K562 (cell line): Measurements from ENCODE around the gene AFDN. TPM values are rescaled to one million over a fixed set of nuclear protein-coding genes. Genes with fewer than 3 reads are reported as not detected.

ENCODE experiments used
- CEBPB ChIP-seq: fragments of 450-650 bp; IDR thresholded peaks from 2 replicates; pipeline ENCODE4 v1.6.1; 2016; ENCODE audit warnings: missing genetic modification characterization, missing compliant biosample characterization
- CEBPG ChIP-seq, 3 experiments: fragments of 200-800 bp in 1 of 3; sonication (Bioruptor generic) in 1 of 3; sonication (generic) in 1 of 3; formaldehyde crosslinking in 1 of 3; IDR thresholded peaks in 2 of 3; conservative IDR thresholded peaks in 1 of 3; 2 replicates each; pipeline versions ENCODE4 v1.6.1 to v1.8.0; 2016 to 2022; ENCODE audit warnings: missing compliant biosample characterization in 2 of 3, missing genetic modification characterization in 2 of 3, mild to moderate bottlenecking in 1 of 3, missing genetic modification reagents in 1 of 3
- EP400 ChIP-seq: fragments of 450-650 bp; IDR thresholded peaks from 2 replicates; pipeline ENCODE4 v1.6.1; 2017; ENCODE audit warnings: antibody characterized with exemption, mild to moderate bottlenecking, moderate library complexity
- ILF3 ChIP-seq: fragments of 450-650 bp; IDR thresholded peaks from 2 replicates; pipeline ENCODE4 v1.6.1; 2018; ENCODE audit warnings: antibody characterized with exemption, mild to moderate bottlenecking, moderate library complexity, borderline replicate concordance
- IRF9 ChIP-seq: fragments of 450-650 bp; IDR thresholded peaks from 2 replicates; pipeline ENCODE4 v1.6.1; 2016; ENCODE audit warnings: missing biosample characterization, missing genetic modification characterization
- NFRKB ChIP-seq: fragments of 450-650 bp; IDR thresholded peaks from 2 replicates; pipeline ENCODE4 v1.6.1; 2016; ENCODE audit warnings: low read depth
- SAFB2 ChIP-seq: fragments of 200-400 bp; formaldehyde crosslinking; IDR thresholded peaks from 2 replicates; pipeline ENCODE4 v1.6.1; 2018; ENCODE audit warnings: borderline replicate concordance, low read length, low read depth, moderate library complexity; ENCODE audit not compliant: severe bottlenecking
- SMARCC2 ChIP-seq: fragments of 450-650 bp; IDR thresholded peaks from 2 replicates; pipeline ENCODE4 v1.6.1; 2017; ENCODE audit warnings: antibody characterized with exemption, moderate library complexity, mild to moderate bottlenecking, low read depth
- USF1 ChIP-seq: sonication (generic); formaldehyde crosslinking; IDR thresholded peaks from 2 replicates; pipeline ENCODE4 v1.9.0; 2022; ENCODE audit warnings: mild to moderate bottlenecking, missing genetic modification reagents
- WHSC1 ChIP-seq: IDR thresholded peaks from one replicate; pipeline ENCODE4 v1.6.1; 2012; ENCODE audit warnings: low read length, control low read depth, inconsistent platforms
- ZBTB9 ChIP-seq: fragments of 450-650 bp; formaldehyde crosslinking; IDR thresholded peaks from 2 replicates; pipeline ENCODE4 v1.4.0; 2020; ENCODE audit warnings: mild to moderate bottlenecking, moderate library complexity
- polyA plus RNA-seq, 8 experiments: library from polyadenylated mRNA; depleted of rRNA in 4 of 8; stranded (reverse) in 5 of 8; unstranded in 3 of 8; fragments of >200 nt; fragmentation: Nextera tagmentation in 2 of 8; fragmentation: Illumina TruSeq in 1 of 8; extraction: Ambion mirVana in 2 of 8; extraction: Trizol in 1 of 8; gene quantifications; 2 replicates each; pipeline versions ENCODE4 v1.2.1 to v1.2.3, GENCODE V29; 2011 to 2014; ENCODE audit warnings: inconsistent platforms in 1 of 8, missing spikeins in 1 of 8
- total RNA-seq, 7 experiments: library from RNA; depleted of rRNA in 6 of 7; stranded (reverse); fragments of >200 nt in 6 of 7; fragmentation: Illumina TruSeq in 2 of 7; extraction: Trizol in 2 of 7; gene quantifications; 2 replicates each; pipeline versions ENCODE4 v1.2.1 to v1.2.3, GENCODE V29; 2011 to 2021; ENCODE audit warnings: low replicate concordance in 1 of 7
- TF ChIP-seq, protein P1 (sequence below): fragments of 250-450 bp; sonication (Bioruptor Pico); IDR thresholded peaks from 2 replicates; pipeline ENCODE4 v1.4.0; 2020; ENCODE audit warnings: borderline replicate concordance
- TF ChIP-seq, protein P2 (sequence below): IDR thresholded peaks from 2 replicates; pipeline ENCODE4 v1.6.1; 2016; ENCODE audit warnings: missing genetic modification characterization, missing compliant biosample characterization
- TF ChIP-seq, protein P3 (sequence below): fragments of 450-650 bp; formaldehyde crosslinking; IDR thresholded peaks from 2 replicates; pipeline ENCODE4 v1.4.0; 2020; ENCODE audit warnings: mild to moderate bottlenecking, moderate library complexity

Gene AFDN
- total and polyA plus RNA-seq, 9 of the 15 experiments (the other 6 are each of a cell fraction or from before 2014, with no cell fraction given), result 7.2 to 129 (median 105) TPM

GRCh38 chr6:167824591-167825331, 1.9 kb upstream of the AFDN start (continued):
- TF ChIP-seq SAFB2 (no peak), SMARCC2 (0 out of 2 replicates have a peak, but pooled peaks have one; percentile 52), IRF9 (tag) (no peak), WHSC1 (no peak), USF1 (CRISPR knock-in tag) (0 out of 2 replicates have a peak, but pooled peaks have one; percentile 23), ZBTB9 (CRISPR knock-in tag) (no peak), CEBPB (peak; percentile 85), ILF3 (no peak), EP400 (peak; percentile 28; the same call in 1 of the 2 replicates), CEBPG (CRISPR knock-in tag; IDR thresholded peaks at IDR 0.05) (no peak), CEBPG (tag; conservative IDR thresholded peaks at IDR 0.05 in 1 of 2, IDR thresholded peaks at IDR 0.05 in 1 of 2) (peak; percentile 58 to 76), NFRKB (no peak)
- TF ChIP-seq, protein P1, sequence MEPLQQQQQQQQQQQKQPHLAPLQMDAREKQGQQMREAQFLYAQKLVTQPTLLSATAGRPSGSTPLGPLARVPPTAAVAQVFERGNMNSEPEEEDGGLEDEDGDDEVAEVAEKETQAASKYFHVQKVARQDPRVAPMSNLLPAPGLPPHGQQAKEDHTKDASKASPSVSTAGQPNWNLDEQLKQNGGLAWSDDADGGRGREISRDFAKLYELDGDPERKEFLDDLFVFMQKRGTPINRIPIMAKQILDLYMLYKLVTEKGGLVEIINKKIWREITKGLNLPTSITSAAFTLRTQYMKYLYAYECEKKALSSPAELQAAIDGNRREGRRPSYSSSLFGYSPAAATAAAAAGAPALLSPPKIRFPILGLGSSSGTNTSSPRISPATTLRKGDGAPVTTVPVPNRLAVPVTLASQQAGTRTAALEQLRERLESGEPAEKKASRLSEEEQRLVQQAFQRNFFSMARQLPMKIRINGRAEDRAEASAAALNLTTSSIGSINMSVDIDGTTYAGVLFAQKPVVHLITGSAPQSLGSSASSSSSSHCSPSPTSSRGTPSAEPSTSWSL, result no peak
- TF ChIP-seq, protein P2, sequence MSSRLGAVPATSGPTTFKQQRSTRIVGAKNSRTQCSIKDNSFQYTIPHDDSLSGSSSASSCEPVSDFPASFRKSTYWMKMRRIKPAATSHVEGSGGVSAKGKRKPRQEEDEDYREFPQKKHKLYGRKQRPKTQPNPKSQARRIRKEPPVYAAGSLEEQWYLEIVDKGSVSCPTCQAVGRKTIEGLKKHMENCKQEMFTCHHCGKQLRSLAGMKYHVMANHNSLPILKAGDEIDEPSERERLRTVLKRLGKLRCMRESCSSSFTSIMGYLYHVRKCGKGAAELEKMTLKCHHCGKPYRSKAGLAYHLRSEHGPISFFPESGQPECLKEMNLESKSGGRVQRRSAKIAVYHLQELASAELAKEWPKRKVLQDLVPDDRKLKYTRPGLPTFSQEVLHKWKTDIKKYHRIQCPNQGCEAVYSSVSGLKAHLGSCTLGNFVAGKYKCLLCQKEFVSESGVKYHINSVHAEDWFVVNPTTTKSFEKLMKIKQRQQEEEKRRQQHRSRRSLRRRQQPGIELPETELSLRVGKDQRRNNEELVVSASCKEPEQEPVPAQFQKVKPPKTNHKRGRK (tag), result 0 out of 2 replicates have a peak, but pooled peaks have one; percentile 38
- TF ChIP-seq, protein P3, sequence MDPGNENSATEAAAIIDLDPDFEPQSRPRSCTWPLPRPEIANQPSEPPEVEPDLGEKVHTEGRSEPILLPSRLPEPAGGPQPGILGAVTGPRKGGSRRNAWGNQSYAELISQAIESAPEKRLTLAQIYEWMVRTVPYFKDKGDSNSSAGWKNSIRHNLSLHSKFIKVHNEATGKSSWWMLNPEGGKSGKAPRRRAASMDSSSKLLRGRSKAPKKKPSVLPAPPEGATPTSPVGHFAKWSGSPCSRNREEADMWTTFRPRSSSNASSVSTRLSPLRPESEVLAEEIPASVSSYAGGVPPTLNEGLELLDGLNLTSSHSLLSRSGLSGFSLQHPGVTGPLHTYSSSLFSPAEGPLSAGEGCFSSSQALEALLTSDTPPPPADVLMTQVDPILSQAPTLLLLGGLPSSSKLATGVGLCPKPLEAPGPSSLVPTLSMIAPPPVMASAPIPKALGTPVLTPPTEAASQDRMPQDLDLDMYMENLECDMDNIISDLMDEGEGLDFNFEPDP (CRISPR knock-in tag), result no peak
